Ectodermal cell (in vitro differentiated cells): ENCODE results near the gene OBSCN.

Experiments
- H3K27ac ChIP-seq: 2 replicates; pipeline ENCODE4 v1.7.0; 2013; ENCODE audit warnings: mild to moderate bottlenecking, low read depth, low read length; ENCODE audit not compliant: insufficient read depth, poor library complexity, severe bottlenecking
- H3K27me3 ChIP-seq: 2 replicates; pipeline ENCODE4 v1.7.0; 2013; ENCODE audit warnings: mild to moderate bottlenecking, low read length; ENCODE audit not compliant: insufficient read depth, control insufficient read depth, poor library complexity, severe bottlenecking
- H3K36me3 ChIP-seq: one replicate; pipeline ENCODE4 v1.7.0; 2013; ENCODE audit warnings: low read length; ENCODE audit not compliant: control insufficient read depth, insufficient read depth
- H3K4me1 ChIP-seq: one replicate; pipeline ENCODE4 v1.7.0; 2013; ENCODE audit warnings: low read length; ENCODE audit not compliant: control insufficient read depth, insufficient read depth
- H3K4me3 ChIP-seq: 2 replicates; pipeline ENCODE4 v1.7.0; 2013; ENCODE audit warnings: low read depth, low read length, control low read depth; ENCODE audit not compliant: insufficient read depth
- H3K9me3 ChIP-seq: 2 replicates; pipeline ENCODE4 v1.7.0; 2013; ENCODE audit warnings: mild to moderate bottlenecking, low read length, moderate library complexity; ENCODE audit not compliant: control insufficient read depth
- WGBS, 2 experiments: methylation state at CpG; one replicate each; pipeline ENCODE4 v1.1.7; 2013; ENCODE audit warnings: missing lambda C conversion rate in 2 of 2; 5-methylcytosine and 5-hydroxymethylcytosine counted together

The OBSCN gene

DNA sequence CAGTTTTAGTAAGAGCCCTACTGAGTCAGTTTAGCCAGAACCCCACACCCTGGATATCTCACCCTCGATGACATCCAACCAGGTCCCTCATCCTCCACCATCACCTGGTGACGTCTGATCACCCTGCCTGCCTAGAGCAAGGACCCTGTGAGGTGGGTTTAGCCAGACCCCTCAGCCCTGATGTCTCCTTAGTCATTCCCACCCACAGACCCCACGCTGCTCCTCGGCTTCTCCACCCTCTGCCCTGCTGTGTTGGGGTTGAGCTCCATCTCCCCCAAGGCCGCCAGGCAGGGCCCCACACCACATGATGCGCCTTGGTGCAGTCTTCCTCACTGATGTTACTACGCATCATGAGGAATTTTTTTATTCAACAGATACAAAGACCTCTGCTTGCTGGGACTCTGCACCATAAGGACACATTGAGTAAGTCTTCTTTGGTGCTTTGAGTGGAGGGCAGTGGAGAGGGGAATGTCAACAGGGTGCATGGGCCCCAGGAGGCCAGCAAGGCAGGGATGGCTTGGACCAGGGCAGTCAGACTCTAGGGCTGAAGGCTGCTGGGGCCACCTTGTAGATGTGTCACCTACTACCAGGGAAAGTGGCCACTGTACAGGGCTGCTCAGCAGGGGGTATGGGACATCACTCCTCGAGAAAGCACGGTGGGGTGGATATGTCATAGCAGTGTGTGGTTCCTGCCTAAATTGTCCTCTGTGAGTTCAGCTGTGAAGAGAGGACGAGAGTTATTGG lies 43.9 kb upstream of the OBSCN start:
- no peak overlapping the region for H3K27ac ChIP-seq
- no peak overlapping the region for H3K4me3 ChIP-seq
- WGBS, 2 experiments = 95 to 98% methylated on average over 10 of the region's 10 CpGs

DNA sequence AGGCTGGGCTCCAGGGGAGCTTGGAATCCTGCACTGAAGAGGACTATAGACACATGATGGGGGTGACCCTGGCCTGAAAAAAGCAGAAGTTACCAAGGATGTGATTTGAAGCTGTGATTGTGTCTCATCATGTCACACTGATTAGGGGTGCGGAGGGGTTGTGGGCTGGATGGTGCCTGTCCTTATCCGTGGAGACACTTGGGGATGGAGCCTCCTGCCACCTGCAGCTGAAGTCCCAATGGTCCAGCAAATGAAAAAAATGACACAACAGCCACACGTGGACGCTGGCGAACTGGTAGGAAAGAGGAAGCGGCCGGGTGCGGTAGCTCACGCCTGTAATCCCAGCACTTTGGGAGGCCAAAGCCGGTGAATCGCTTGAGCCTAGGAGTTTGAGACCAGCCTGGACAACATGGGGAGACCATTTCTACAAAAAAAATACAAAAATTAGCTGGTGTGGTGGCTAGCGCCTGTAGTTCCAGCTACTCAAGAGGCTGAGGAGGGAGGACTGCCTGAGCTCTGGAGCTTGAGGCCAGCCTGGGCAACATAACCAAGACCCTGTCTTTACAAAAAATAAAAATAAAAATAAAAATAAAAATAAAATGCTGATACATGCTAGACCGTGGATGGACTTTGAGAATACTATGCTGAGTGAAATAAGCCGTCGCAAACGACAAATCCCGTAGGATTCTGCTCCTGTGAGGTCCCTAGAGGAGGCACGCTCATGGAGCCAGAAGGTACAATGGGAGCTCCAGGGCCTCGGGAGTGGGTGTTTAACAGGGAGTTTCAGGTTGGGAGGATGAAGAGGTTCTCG lies 43.1 kb upstream of the OBSCN start:
- no peak overlapping the region for H3K27ac ChIP-seq
- WGBS, 2 experiments = 70 to 71% methylated on average over 20 of the region's 20 CpGs
- H3K9me3 ChIP-seq = no peaks in the 10 kb centered on the region
- peak overlapping the region; percentile 71 for H3K4me3 ChIP-seq
- H3K36me3 ChIP-seq = no peaks in the 10 kb centered on the region
- peaks cover 10% of the 10 kb centered on the region for H3K27me3 ChIP-seq
- peaks cover 11% of the 10 kb centered on the region for H3K4me1 ChIP-seq

More for the DNA sequence above, 43.9 kb upstream of the OBSCN start:
- Histone ChIP-seq H3K4me1 (peaks cover 11% of the 10 kb centered on the region), H3K27me3 (peaks cover 18% of the 10 kb centered on the region), H3K9me3 (no peaks in the 10 kb centered on the region), H3K36me3 (no peaks in the 10 kb centered on the region)

DNA sequence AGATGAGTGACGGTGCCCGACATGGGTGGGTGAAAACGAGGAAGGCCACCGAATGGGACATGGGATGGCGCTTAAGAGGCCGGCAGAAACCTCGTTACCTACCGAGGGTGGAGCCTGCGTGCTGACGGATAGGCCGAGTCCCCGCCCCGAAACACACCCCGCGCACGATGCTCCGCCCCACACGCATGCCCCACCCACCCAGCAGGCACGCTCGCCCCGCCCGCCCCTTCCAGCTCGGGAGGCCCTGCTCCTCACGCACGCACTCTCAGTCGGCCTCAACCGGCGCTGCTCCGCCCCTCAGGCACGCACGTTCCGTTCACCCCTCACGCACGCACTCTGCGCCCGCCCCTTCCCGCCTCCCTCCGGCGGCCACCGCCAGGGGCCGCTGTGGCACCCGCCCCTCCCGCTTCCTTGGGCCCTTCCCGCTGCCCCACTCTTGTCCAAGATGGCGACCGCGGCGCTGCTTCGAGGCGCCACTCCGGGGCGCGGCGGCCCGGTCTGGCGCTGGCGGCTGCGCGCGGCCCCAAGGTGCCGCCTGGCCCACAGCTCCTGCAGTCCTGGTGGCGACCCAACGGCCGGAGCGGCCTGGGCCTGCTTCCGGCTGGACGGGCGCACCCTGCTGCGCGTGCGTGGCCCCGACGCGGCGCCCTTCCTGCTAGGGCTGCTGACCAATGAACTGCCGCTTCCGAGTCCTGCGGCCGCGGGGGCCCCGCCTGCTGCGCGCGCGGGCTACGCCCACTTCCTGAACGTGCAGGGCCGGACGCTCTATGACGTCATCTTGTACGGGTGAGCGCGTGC lies 42.3 kb upstream of the OBSCN start, which contains the start of gene IBA57:
TSS of gene IBA57 (plus strand) at position 433 of the 798 bp plus-strand sequence. CDS start at position 446, 13 bp downstream.
- Histone ChIP-seq H3K27ac (peak within 1 kb of the TSS; percentile 99), H3K4me1 (peaks cover 11% of the 10 kb centered on the region), H3K9me3 (no peaks in the 10 kb centered on the region), H3K36me3 (no peaks in the 10 kb centered on the region), H3K4me3 (peak within 1 kb of the TSS; percentile 71), H3K27me3 (peaks cover 4% of the 10 kb centered on the region)
- WGBS, 2 experiments = 0% methylated on average over 93 of the region's 93 CpGs

DNA sequence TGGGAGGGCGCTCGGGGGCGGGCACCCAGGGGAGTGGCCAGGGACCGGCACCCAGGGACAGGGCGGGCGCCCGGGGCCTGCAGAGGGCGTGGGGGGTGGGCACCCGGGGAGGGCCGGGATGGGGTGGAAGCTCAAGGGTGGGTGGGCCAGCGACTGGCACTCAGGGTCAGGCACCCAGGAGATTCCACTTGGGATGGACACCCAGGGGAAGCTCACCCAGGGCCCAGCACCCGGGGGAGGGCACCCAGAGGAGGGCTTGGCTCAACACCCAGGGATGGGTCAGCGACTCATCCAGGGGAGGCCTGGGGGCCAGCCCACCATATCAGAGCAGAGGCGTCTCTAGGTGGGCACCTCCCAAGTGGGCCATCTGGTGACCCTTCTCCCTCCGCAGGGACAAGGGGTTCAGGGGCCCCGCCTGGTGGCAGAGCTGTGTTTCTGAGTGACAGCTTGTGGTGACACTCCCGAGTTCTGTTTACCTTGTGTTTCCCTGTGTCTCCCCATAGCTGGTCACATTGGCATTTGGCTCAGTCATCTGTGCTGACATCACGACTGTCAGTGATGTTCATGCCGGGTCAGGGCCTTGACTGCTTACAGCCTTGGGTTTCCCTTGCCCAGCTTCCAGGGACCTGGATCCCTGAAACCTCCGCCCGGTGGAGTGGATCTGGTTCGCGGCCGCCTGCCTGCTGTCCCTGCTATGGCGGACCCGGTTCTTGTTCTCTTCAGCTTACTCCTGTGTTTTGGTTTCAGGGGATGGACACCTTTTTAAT lies 41.5 kb upstream of the OBSCN start:
- Histone ChIP-seq H3K9me3 (no peaks in the 10 kb centered on the region), H3K4me1 (peaks cover 11% of the 10 kb centered on the region), H3K36me3 (no peaks in the 10 kb centered on the region), H3K4me3 (peak overlapping the region; percentile 71), H3K27me3 (no peaks in the 10 kb centered on the region), H3K27ac (peak overlapping the region; percentile 99)
- WGBS, 2 experiments = 27 to 29% methylated on average over 26 of the region's 26 CpGs

GRCh38 chr1:228168563-228169270 lies 39.1 kb upstream of the OBSCN start:
- Histone ChIP-seq H3K36me3 (no peaks in the 10 kb centered on the region), H3K27ac (no peak overlapping the region), H3K4me1 (no peaks in the 10 kb centered on the region), H3K4me3 (no peak overlapping the region), H3K9me3 (no peaks in the 10 kb centered on the region), H3K27me3 (no peaks in the 10 kb centered on the region)
- 91 to 95% methylated on average over 12 of the region's 12 CpGs for WGBS, 2 experiments

GRCh38 chr1:228169345-228169744 lies 38.5 kb upstream of the OBSCN start:
- 89 to 94% methylated on average over 2 of the region's 2 CpGs for WGBS, 2 experiments

DNA sequence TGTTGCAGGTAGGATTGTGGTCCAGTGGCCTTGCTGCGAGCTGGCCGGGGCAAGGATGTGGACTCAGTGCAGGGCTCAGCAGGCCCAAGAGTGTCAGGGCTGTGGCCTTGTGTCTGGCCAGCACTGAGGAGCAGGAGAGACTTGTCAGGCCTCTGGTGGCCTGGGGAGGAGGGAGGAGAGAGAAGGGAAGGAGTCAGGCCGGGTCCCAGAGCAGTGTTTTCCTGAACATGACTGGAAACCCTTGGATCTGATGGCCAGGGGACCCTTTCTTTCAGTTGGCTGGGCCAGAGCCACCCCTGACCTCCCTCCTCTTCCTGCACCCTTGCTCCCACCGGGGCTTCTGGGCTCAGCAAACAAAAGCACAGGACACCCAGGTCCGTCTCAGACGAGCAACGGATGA lies 37.2 kb upstream of the OBSCN start:
- WGBS, 2 experiments = 88% methylated on average over 7 of the region's 7 CpGs
- H3K9me3 ChIP-seq = no peaks in the 10 kb centered on the region
- H3K4me3 ChIP-seq = no peak overlapping the region
- no peaks in the 10 kb centered on the region for H3K4me1 ChIP-seq
- H3K36me3 ChIP-seq = no peaks in the 10 kb centered on the region
- H3K27me3 ChIP-seq = no peaks in the 10 kb centered on the region
- H3K27ac ChIP-seq = no peak overlapping the region

More at GRCh38 chr1:228169345-228169744, 38.5 kb upstream of the OBSCN start:
- no peak overlapping the region for H3K27ac ChIP-seq
- H3K27me3 ChIP-seq = no peaks in the 10 kb centered on the region
- no peaks in the 10 kb centered on the region for H3K36me3 ChIP-seq
- H3K9me3 ChIP-seq = no peaks in the 10 kb centered on the region
- H3K4me1 ChIP-seq = no peaks in the 10 kb centered on the region
- no peak overlapping the region for H3K4me3 ChIP-seq

GRCh38 chr1:228171221-228171891 lies 36.5 kb upstream of the OBSCN start:
- Histone ChIP-seq H3K4me1 (no peaks in the 10 kb centered on the region), H3K9me3 (no peaks in the 10 kb centered on the region), H3K4me3 (no peak overlapping the region), H3K27me3 (no peaks in the 10 kb centered on the region), H3K36me3 (no peaks in the 10 kb centered on the region), H3K27ac (no peak overlapping the region)
- 82 to 83% methylated on average over 10 of the region's 10 CpGs for WGBS, 2 experiments
